Ovary (tissue), 3 donors: ENCODE data around the gene NF1.

Experiments used
- EP300 ChIP-seq: sonication (generic); formaldehyde crosslinking; IDR thresholded peaks from one replicate; pipeline ENCODE4 v1.6.1; 2017; ENCODE audit warnings: antibody characterized with exemption
- POLR2A ChIP-seq: fragments of 450-650 bp; IDR thresholded peaks from one replicate; pipeline ENCODE4 v1.6.1; 2017; ENCODE audit warnings: antibody characterized with exemption, mild to moderate bottlenecking, moderate library complexity
- TF ChIP-seq, protein P1 (sequence below), 3 donors: fragments of 450-650 bp in 2 of 3; fragments of 200-600 bp in 1 of 3; IDR thresholded peaks; one replicate each; pipeline versions ENCODE4 v1.5.1 to v1.8.0; 2016 to 2022; ENCODE audit warnings: antibody characterized with exemption in 3 of 3, mild to moderate bottlenecking in 1 of 3
- donor health status: DM: no; HTN: no; CAD: no.

DNA sequence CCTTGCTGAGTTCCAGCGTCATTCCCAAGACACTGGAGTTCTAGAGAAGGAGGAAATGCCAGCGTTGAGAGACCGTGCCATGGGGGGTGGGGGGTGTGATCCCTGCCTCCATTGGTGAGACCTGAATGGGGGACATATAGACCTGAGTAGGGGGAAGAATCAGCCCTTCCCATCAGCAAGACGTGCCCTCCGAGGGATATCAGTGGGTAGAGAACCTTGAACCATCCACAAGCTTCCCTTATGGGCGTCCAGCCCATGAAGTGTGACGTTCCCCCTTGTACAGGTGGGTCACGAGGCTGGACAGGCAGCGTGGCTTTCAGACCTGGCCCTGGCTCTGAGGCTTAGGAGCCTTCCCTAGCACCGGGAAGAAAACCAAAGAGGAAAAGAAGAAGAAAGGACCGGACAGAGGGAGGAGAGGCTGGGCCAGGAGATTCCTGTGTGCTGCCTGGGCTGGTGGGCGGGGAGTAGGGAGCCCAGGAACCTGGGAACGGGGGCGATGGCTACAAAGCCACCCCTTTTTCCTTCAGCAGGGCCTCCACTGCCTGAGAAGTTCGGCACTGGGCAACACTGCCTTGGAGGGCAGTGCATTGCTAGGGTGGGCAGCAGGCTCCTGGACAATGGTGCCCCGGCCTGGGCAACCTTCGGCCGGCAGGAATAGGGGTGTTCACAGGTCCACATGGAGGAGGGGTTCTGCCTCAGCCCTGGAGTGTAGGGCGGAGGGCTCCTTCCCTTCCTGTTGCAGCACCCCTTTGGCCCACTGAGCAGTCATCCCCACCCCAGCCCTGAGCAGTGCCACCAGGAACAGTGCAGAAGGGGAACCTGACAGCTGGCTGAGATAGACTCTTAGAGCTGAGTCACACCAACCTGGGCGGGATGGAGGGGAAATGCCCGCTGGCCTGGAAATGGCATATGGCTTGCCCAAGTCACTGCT is 303.9 kb downstream of the NF1 start:
- TF ChIP-seq POLR2A (no peak), EP300 (no peak)
- TF ChIP-seq, protein P1, sequence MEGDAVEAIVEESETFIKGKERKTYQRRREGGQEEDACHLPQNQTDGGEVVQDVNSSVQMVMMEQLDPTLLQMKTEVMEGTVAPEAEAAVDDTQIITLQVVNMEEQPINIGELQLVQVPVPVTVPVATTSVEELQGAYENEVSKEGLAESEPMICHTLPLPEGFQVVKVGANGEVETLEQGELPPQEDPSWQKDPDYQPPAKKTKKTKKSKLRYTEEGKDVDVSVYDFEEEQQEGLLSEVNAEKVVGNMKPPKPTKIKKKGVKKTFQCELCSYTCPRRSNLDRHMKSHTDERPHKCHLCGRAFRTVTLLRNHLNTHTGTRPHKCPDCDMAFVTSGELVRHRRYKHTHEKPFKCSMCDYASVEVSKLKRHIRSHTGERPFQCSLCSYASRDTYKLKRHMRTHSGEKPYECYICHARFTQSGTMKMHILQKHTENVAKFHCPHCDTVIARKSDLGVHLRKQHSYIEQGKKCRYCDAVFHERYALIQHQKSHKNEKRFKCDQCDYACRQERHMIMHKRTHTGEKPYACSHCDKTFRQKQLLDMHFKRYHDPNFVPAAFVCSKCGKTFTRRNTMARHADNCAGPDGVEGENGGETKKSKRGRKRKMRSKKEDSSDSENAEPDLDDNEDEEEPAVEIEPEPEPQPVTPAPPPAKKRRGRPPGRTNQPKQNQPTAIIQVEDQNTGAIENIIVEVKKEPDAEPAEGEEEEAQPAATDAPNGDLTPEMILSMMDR (IDR thresholded peaks at IDR 0.05): no peak
